Ovary (tissue), 9 donors: ENCODE data around the gene HOXC11. TPM values are rescaled to one million over a fixed set of nuclear protein-coding genes. Genes with fewer than 3 reads are reported as not detected.

ENCODE experiments used
- DNase-seq, 5 donors: peaks; one replicate each; pipeline ENCODE4 v3.0.0-alpha.2; 2019 to 2020
- H3K27ac ChIP-seq, 2 donors: fragments of 200-600 bp; one replicate each; pipeline versions ENCODE4 v1.5.1 to v1.8.0; 2019 to 2022
- H3K27me3 ChIP-seq: fragments of 200-600 bp; one replicate; pipeline ENCODE4 v1.8.0; 2022
- H3K36me3 ChIP-seq: fragments of 200-600 bp; sonication (generic); one replicate; pipeline ENCODE4 v1.5.1; 2019
- H3K4me1 ChIP-seq: one replicate; pipeline ENCODE4 v1.8.1; 2013; ENCODE audit warnings: mild to moderate bottlenecking, moderate library complexity; ENCODE audit not compliant: insufficient read depth
- H3K4me3 ChIP-seq: fragments of 200-600 bp; sonication (generic); one replicate; pipeline ENCODE4 v1.5.1; 2017
- H3K9me3 ChIP-seq, 2 donors: fragments of 200-600 bp in 1 of 2; sonication (generic) in 1 of 2; one replicate each; pipeline versions ENCODE4 v1.5.1 to v1.8.1; 2013 to 2019; ENCODE audit warnings: mild to moderate bottlenecking in 1 of 2, moderate library complexity in 1 of 2
- EP300 ChIP-seq: sonication (generic); formaldehyde crosslinking; IDR thresholded peaks from one replicate; pipeline ENCODE4 v1.6.1; 2017; ENCODE audit warnings: antibody characterized with exemption
- POLR2A ChIP-seq: fragments of 450-650 bp; IDR thresholded peaks from one replicate; pipeline ENCODE4 v1.6.1; 2017; ENCODE audit warnings: antibody characterized with exemption, mild to moderate bottlenecking, moderate library complexity
- WGBS, 3 donors: extraction: QIAGEN DNeasy Blood & Tissue Kit in 1 of 3; methylation state at CpG; one replicate each; pipeline versions ENCODE4 v1.1.5 to v1.1.7; 2013 to 2017; 5-methylcytosine and 5-hydroxymethylcytosine counted together
- intact Hi-C, 4 donors: fragments of 100-400 bp; cut with DNase I; formaldehyde crosslinking; loops; one replicate each; pipeline versions ENCODE4 v1.11.0 to v1.15.1; 2022 to 2023
- polyA plus RNA-seq, 2 donors: library from polyadenylated mRNA; stranded (reverse); fragments of 200-250 nt in 1 of 2; fragments of 350-450 nt in 1 of 2; fragmentation: Illumina TruSeq in 1 of 2; extraction: RNeasy Lipid Tissue Mini Kit (QIAGEN cat#74804) in 1 of 2; gene quantifications; one replicate each; pipeline ENCODE4 v1.2.3, GENCODE V29; 2013 to 2014
- total RNA-seq, 7 donors: library from RNA; depleted of rRNA in 2 of 7; stranded (reverse); fragments of >200 nt in 2 of 7; fragmentation: NEBNext Ultra II Directional in 3 of 7; extraction: Animal tissue kit (Norgen Biotek cat#: 25700) in 3 of 7; gene quantifications; one replicate each; pipeline versions ENCODE4 v1.1.0 to v1.2.4, GENCODE V29; 2016 to 2023
- TF ChIP-seq, protein P1 (sequence below), 3 donors: fragments of 450-650 bp in 2 of 3; fragments of 200-600 bp in 1 of 3; IDR thresholded peaks; one replicate each; pipeline versions ENCODE4 v1.5.1 to v1.8.0; 2016 to 2022; ENCODE audit warnings: antibody characterized with exemption in 3 of 3, mild to moderate bottlenecking in 1 of 3
- donor health status: DM: no; HTN: no; CAD: no; lungs with moderate emphysema.
- donor health status: DM: no; HTN: no; CAD: no.
- donor health status: Bipolar disorder and iron deficiency.
- donor health status: DM: yes; HTN: yes; CAD: no.
- donor health status: DM: no; HTN: no; CAD: no.
- donor health status: DM: yes; HTN: yes; CAD: no.

HOXC11 gene
- total and polyA plus RNA-seq, 9 donors, result 0.12 to 1.1 TPM; not detected in 7

DNA sequence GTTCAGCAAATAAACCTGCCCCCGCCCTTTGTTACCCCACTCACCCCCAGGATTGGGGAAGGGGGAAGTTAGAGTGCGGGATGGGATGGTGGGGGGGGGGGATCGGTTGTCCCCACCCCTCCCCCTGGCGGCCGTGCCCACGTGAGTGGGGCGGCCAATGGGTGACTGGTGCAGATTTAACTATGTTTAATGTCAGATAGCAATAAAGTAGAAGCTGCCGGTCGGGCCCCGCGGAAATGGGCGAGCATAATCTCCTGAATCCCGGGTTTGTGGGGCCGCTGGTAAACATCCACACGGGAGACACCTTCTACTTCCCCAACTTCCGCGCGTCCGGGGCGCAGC lies 18.3 kb upstream of the HOXC11 start, which contains the start of gene HOXC12:
Gene HOXC12, plus strand, starts transcription at position 210 of the 342 bp plus-strand sequence. Its CDS starts 27 bp downstream, at position 237.
- no peak for DNase-seq
- intact Hi-C loops, result no loop called here

DNA sequence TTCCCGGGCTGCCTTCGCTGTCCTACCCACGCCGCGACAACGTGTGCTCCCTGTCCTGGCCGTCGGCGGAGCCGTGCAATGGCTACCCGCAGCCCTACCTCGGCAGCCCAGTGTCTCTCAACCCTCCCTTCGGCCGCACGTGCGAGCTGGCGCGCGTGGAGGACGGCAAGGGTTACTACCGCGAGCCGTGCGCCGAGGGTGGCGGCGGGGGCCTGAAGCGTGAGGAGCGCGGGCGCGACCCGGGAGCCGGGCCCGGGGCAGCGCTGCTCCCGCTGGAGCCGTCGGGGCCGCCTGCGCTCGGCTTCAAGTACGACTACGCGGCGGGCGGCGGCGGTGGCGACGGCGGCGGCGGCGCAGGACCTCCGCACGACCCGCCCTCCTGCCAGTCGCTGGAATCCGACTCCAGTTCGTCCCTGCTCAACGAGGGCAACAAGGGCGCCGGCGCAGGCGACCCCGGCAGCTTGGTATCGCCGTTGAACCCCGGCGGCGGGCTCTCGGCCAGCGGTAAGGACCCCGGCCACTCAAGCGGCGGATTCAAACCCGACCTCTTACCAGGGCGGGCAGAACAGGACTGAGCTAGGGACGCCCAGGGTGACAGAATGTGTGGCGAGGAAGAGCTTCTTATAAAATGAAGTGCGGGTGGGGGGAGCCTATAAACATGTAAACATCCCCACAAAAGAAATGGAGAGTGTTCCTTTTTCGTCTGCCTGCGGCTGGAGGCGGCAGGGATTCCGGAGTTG lies 17.7 kb upstream of the HOXC11 start:
- no peak for DNase-seq
- Histone ChIP-seq H3K9me3 (no peaks in the 10 kb centered on the region), H3K27me3 (peaks cover 16% of the 10 kb centered on the region), H3K4me3 (no peak overlapping the region), H3K4me1 (peaks cover 4% of the 10 kb centered on the region), H3K27ac (no peak overlapping the region), H3K36me3 (no peaks in the 10 kb centered on the region)
- 3 to 4% (median 3%) methylated on average over 38 to 86 of the region's 86 CpGs for WGBS, 3 donors
- intact Hi-C loops, result no loop called here
- TF ChIP-seq POLR2A (no peak), EP300 (no peak)
- TF ChIP-seq, protein P1, sequence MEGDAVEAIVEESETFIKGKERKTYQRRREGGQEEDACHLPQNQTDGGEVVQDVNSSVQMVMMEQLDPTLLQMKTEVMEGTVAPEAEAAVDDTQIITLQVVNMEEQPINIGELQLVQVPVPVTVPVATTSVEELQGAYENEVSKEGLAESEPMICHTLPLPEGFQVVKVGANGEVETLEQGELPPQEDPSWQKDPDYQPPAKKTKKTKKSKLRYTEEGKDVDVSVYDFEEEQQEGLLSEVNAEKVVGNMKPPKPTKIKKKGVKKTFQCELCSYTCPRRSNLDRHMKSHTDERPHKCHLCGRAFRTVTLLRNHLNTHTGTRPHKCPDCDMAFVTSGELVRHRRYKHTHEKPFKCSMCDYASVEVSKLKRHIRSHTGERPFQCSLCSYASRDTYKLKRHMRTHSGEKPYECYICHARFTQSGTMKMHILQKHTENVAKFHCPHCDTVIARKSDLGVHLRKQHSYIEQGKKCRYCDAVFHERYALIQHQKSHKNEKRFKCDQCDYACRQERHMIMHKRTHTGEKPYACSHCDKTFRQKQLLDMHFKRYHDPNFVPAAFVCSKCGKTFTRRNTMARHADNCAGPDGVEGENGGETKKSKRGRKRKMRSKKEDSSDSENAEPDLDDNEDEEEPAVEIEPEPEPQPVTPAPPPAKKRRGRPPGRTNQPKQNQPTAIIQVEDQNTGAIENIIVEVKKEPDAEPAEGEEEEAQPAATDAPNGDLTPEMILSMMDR (IDR thresholded peaks at IDR 0.05), result no peak

More for the DNA sequence above, 18.3 kb upstream of the HOXC11 start, which contains the start of gene HOXC12:
- no peaks in the 10 kb centered on the region for H3K9me3 ChIP-seq
- H3K27ac ChIP-seq, result no peak within 1 kb of the TSS
- TF ChIP-seq, protein P1 (IDR thresholded peaks at IDR 0.05), result no peak
- TF ChIP-seq EP300 (no peak), POLR2A (no peak)
- H3K4me1 ChIP-seq, result peaks cover 4% of the 10 kb centered on the region
- H3K4me3 ChIP-seq, result no peak within 1 kb of the TSS
- H3K27me3 ChIP-seq, result peaks cover 14% of the 10 kb centered on the region
- H3K36me3 ChIP-seq, result no peaks in the 10 kb centered on the region
- 3 to 7% (median 4%) methylated on average over 20 of the region's 20 CpGs for WGBS, 3 donors

DNA sequence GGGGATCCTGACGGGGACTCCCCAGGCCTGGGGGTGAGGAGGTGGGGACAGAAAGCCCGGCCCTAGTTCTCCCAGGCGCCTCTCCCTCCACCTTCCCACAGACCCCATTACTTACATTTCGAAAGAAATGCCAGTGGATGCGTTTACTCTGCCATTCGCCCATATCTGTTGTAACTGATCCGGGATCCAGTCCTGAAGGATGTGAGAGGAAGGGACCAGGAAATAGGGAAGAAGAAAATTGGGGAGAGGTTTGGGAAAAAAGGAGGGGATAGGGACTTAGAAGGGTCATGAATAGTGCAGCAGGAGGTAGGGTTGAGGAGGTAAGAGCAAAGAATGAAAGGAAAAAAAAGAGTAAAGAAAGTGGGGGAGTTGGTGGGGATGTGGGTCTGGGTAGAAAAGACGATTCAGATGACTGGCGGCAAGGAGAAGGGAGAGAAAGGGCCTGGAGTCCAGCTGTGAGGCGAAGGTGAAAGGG lies 17.1 kb upstream of the HOXC11 start:
- WGBS, 3 donors, result 7 to 12% (median 8%) methylated on average over 10 of the region's 10 CpGs
- TF ChIP-seq EP300, result no peak
- no peak for TF ChIP-seq POLR2A
- TF ChIP-seq, protein P1 (IDR thresholded peaks at IDR 0.05), result no peak
- intact Hi-C loops, result no loop called here
- Histone ChIP-seq H3K4me3 (no peak overlapping the region), H3K4me1 (peaks cover 4% of the 10 kb centered on the region), H3K27ac (no peak overlapping the region), H3K9me3 (no peaks in the 10 kb centered on the region), H3K36me3 (no peaks in the 10 kb centered on the region), H3K27me3 (peaks cover 11% of the 10 kb centered on the region)
- DNase-seq, result no peak

DNA sequence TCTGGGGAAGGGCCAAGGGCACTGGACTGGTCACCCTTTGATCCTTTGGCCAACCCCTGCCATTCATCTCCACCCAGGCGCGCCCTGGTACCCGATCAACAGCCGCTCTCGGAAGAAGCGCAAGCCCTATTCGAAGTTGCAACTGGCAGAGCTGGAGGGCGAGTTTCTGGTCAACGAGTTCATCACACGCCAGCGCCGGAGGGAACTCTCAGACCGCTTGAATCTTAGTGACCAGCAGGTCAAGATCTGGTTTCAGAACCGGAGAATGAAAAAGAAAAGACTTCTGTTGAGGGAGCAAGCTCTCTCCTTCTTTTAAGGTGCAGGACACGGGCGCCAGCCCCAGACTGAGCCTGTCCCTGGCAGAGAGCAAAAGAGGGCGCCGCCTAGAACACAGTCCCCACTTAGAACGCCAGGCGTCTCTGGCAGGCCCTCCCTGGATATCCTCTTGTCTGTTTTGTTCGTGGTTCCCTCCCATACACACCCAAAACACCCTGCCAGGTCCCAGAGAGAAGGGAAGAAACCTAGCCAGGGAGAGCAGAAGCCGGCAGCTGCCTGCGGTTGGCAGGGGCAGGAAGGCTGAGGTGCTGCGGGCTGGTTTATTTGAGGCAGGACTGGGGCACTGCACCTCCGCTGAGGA lies 16.6 kb upstream of the HOXC11 start:
- Histone ChIP-seq H3K4me1 (peaks cover 3% of the 10 kb centered on the region), H3K27ac (no peak overlapping the region), H3K36me3 (no peaks in the 10 kb centered on the region), H3K27me3 (peaks cover 11% of the 10 kb centered on the region), H3K9me3 (no peaks in the 10 kb centered on the region), H3K4me3 (no peak overlapping the region)
- 7 to 17% (median 12%) methylated on average over 25 of the region's 25 CpGs for WGBS, 3 donors
- no peak for DNase-seq
- intact Hi-C loops, result no loop called here
- TF ChIP-seq EP300, result no peak
- TF ChIP-seq, protein P1 (IDR thresholded peaks at IDR 0.05), result no peak
- TF ChIP-seq POLR2A, result no peak
